CD8-positive, alpha-beta memory T cell (primary cell): ENCODE results near the gene NR5A1. TPM values are rescaled to one million over a fixed set of nuclear protein-coding genes. Genes with fewer than 3 reads are reported as not detected.
A peak's percentile ranks its signal among the peaks of the same experiment; 100 is the strongest.

Experiments used
- CTCF ChIA-PET: fragments of 350-600 bp; sonication (Branson Sonifier 250); formaldehyde crosslinking; loops from one replicate; lab custom pipeline; 2021; ENCODE audit warnings: antibody characterized with exemption; lab: Charles Lee
- POLR2A ChIA-PET: fragments of 350-600 bp; sonication (Branson Sonifier 250); formaldehyde crosslinking; loops from one replicate; lab custom pipeline; 2021; ENCODE audit warnings: antibody characterized with exemption; lab: Charles Lee
- DNase-seq, 5 donors: peaks; one replicate each; pipeline versions ENCODE4 v3.0.0 to v3.0.0-alpha.2; 2020 to 2022; ENCODE audit warnings: mixed read lengths in 1 of 5
- H3K27ac ChIP-seq: one replicate; pipeline ENCODE4 v1.7.0; 2013; ENCODE audit warnings: low read depth, mild to moderate bottlenecking, low read length, moderate library complexity
- H3K27me3 ChIP-seq: 2 replicates; pipeline ENCODE4 v1.7.0; 2013; ENCODE audit warnings: low read length, mild to moderate bottlenecking; ENCODE audit not compliant: insufficient read depth, poor library complexity, severe bottlenecking
- H3K36me3 ChIP-seq: 2 replicates; pipeline ENCODE4 v1.7.0; 2013; ENCODE audit warnings: mild to moderate bottlenecking, low read length, moderate library complexity; ENCODE audit not compliant: insufficient read depth
- H3K4me1 ChIP-seq: 2 replicates; pipeline ENCODE4 v1.7.0; 2013; ENCODE audit warnings: mild to moderate bottlenecking, low read length, moderate library complexity; ENCODE audit not compliant: insufficient read depth
- H3K4me3 ChIP-seq: 2 replicates; pipeline ENCODE4 v1.7.0; 2013; ENCODE audit warnings: mild to moderate bottlenecking, low read length
- H3K9me3 ChIP-seq: 2 replicates; pipeline ENCODE4 v1.7.0; 2013; ENCODE audit warnings: mild to moderate bottlenecking, low read length
- H3K27ac Mint-ChIP-seq, 8 donors: one replicate each; pipeline ENCODE4 v1.8.0; 2020 to 2021; ENCODE audit warnings: mixed read lengths in 8 of 8, mild to moderate bottlenecking in 6 of 8, inconsistent platforms in 3 of 8, moderate library complexity in 3 of 8
- H3K27me3 Mint-ChIP-seq, 2 donors: one replicate each; pipeline ENCODE4 v1.8.0; 2020 to 2021; ENCODE audit warnings: mixed read lengths in 2 of 2, mild to moderate bottlenecking in 1 of 2, moderate library complexity in 1 of 2
- H3K36me3 Mint-ChIP-seq, 3 donors: one replicate each; pipeline ENCODE4 v1.8.0; 2020 to 2021; ENCODE audit warnings: mixed read lengths in 3 of 3, inconsistent platforms in 1 of 3, mild to moderate bottlenecking in 1 of 3
- H3K4me1 Mint-ChIP-seq, 3 donors: one replicate each; pipeline ENCODE4 v1.8.0; 2020 to 2021; ENCODE audit warnings: mixed read lengths in 3 of 3, inconsistent platforms in 1 of 3, mild to moderate bottlenecking in 1 of 3
- H3K4me3 Mint-ChIP-seq, 7 donors: one replicate each; pipeline ENCODE4 v1.8.0; 2020 to 2021; ENCODE audit warnings: mixed read lengths in 7 of 7, mild to moderate bottlenecking in 6 of 7, moderate library complexity in 4 of 7, inconsistent platforms in 2 of 7
- H3K9me3 Mint-ChIP-seq, 5 donors: one replicate each; pipeline ENCODE4 v1.8.0; 2020 to 2022; ENCODE audit warnings: mixed read lengths in 5 of 5, mild to moderate bottlenecking in 3 of 5, moderate library complexity in 2 of 5, inconsistent platforms in 1 of 5
- polyA plus RNA-seq: library from polyadenylated mRNA; unstranded; fragments of 300-500 nt; fragmentation: Illumina TruSeq; gene quantifications from one replicate; pipeline ENCODE4 v1.2.3, GENCODE V29; 2021
- total RNA-seq, 2 experiments: library from RNA; stranded (reverse); gene quantifications; one replicate each; pipeline ENCODE4 v1.2.3, GENCODE V29; 2021

The NR5A1 gene
- total and polyA plus RNA-seq, 3 experiments from 2014 or later: not detected

DNA sequence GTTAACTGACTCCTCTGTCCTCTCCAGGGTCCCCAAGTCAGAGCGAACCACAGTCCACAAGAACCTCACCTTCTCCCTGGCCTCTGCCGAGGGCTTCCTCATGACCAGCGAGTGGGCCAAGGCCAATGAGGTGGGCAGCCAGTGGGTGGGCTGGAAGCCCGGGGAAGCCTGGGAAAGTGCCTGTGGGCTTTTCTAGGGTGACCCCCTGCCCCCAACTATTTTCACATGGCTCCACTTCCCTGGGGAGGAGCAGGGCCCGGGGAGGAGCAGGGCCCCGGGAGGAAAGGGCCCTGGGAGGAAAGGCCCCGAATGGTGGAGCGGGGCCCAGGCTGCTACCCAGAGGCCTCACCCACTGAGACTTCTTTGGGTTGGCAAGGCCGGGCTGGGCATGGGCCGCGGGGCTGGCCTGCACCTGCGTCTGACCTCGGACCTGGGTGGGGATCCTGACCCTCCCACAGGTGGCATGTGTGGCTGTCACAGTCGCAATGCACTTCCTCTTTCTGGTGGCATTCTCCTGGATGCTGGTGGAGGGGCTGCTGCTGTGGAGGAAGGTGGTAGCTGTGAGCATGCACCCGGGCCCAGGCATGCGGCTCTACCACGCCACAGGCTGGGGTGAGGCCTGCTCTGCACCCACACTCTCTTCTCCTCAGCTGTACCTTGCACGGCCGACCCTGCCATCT lies 39.0 kb downstream of the NR5A1 start:
- H3K36me3 Mint-ChIP-seq: no peaks in the 10 kb centered on the region
- no peak overlapping the region for H3K4me3 Mint-ChIP-seq
- peaks cover 0 to 2% (median 0%) of the 10 kb centered on the region in 5 donors for H3K9me3 Mint-ChIP-seq

DNA sequence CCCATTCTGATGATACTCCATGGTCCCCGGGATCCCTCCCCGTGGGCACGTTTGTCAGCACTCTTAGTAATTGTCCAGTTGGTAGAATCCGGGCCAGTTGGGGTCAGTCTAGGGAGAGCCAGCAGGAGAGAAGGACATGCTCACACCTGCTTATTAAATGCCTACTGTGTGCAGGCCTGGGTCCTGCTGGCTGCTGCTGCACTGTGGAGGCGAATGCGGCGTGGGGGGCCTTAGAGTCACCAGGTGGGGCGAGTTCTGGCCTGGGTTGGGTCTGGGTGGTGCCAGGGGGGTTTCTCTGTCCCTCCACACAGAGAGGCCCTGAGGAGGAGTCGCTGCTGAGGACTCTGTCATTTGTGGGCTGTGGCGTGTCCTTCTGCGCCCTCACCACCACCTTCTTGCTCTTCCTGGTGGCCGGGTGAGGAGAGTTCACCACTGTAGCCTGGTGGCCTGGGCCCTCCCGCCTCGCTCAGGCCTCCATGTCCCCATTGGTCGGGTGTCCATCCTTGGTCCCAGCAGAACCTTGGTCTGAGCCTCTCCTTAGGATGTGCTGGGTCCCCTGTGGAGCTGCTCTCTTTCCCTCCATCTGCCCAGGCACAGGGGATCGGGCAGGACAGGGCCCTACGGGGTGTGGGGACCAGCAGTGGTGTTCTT lies 39.7 kb downstream of the NR5A1 start:
- Mint-ChIP-seq H3K27me3 (peaks cover 13 to 17% of the 10 kb centered on the region in 2 donors), H3K4me1 (no peaks in the 10 kb centered on the region), H3K4me3 (no peak overlapping the region), H3K9me3 (peaks cover 0 to 2% (median 0%) of the 10 kb centered on the region in 5 donors), H3K27ac (no peak overlapping the region), H3K36me3 (no peaks in the 10 kb centered on the region)
- Histone ChIP-seq H3K27ac (no peak overlapping the region), H3K9me3 (no peaks in the 10 kb centered on the region), H3K36me3 (no peaks in the 10 kb centered on the region), H3K27me3 (no peaks in the 10 kb centered on the region), H3K4me1 (no peaks in the 10 kb centered on the region), H3K4me3 (no peak overlapping the region)
- ChIA-PET POLR2A (no interaction called here), CTCF (no interaction called here)
- peak in 1 of 5 donors; percentile 15 for DNase-seq

More for the DNA sequence above, 39.0 kb downstream of the NR5A1 start:
- Mint-ChIP-seq H3K27me3 (peaks cover 13 to 23% of the 10 kb centered on the region in 2 donors), H3K4me1 (no peaks in the 10 kb centered on the region), H3K27ac (no peak overlapping the region)
- no peak overlapping the region for H3K27ac ChIP-seq
- DNase-seq: peak in 1 of 5 donors; percentile 26
- H3K4me3 ChIP-seq: no peak overlapping the region
- no peaks in the 10 kb centered on the region for H3K36me3 ChIP-seq
- no peaks in the 10 kb centered on the region for H3K4me1 ChIP-seq
- CTCF ChIA-PET: no interaction called here
- POLR2A ChIA-PET: no interaction called here
- no peaks in the 10 kb centered on the region for H3K9me3 ChIP-seq
- H3K27me3 ChIP-seq: no peaks in the 10 kb centered on the region

DNA sequence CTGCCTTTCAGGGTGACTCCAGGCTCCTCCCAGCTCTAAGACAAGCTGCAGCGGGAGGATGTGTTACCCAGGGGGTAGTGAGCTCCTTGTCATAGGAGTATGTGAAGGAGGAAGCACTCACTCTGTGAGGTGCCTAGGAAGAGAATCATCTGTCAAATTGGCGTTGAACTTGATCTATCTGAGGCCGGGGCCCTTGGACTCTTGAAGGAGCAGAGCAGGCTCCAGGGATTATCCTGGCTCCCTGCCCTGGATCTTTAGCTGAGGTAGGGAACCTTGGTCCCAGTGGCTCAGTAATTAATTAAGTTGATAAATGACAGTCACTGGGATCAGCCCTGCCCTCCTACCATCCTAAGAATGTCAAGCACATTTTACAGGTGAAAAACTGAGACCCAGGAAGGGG lies 41.5 kb downstream of the NR5A1 start:
- no peaks in the 10 kb centered on the region for H3K36me3 ChIP-seq
- peak in 1 of 5 donors; percentile 5 for DNase-seq
- H3K27ac Mint-ChIP-seq: no peak overlapping the region

DNA sequence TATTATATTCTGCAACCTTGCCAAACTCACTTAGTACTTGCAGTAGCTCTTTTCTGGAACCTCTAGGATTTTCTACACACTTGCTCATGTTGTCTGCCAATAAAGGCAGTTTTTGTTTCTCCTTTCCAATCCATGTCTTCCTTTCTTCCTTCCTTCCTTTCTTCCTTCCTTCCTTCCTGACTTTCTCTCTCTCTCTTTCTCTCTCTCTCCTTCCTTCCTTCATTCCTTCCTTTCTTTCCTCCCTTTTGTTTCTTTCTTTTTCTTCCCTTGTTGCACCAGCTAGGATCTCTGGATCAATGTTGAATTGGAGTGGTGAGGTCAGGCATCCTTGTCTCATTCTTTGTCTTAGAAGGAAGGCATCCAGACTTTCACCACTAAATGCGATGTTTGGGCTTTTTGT lies 44.5 kb downstream of the NR5A1 start:
- H3K36me3 Mint-ChIP-seq: no peaks in the 10 kb centered on the region
- CTCF ChIA-PET: no interaction called here
- DNase-seq: no peak
- Histone ChIP-seq H3K27ac (no peak overlapping the region), H3K27me3 (no peaks in the 10 kb centered on the region), H3K36me3 (no peaks in the 10 kb centered on the region), H3K4me3 (no peak overlapping the region), H3K9me3 (no peaks in the 10 kb centered on the region), H3K4me1 (no peaks in the 10 kb centered on the region)
- H3K27ac Mint-ChIP-seq: no peak overlapping the region
- POLR2A ChIA-PET: interaction anchor here (0.6 kb wide), 1 partner anchor 45 kb away, joined by 7 read pairs; no protein-coding TSS in a partner anchor
- H3K27me3 Mint-ChIP-seq: peaks cover 7 to 11% of the 10 kb centered on the region in 2 donors
- peaks cover 0 to 2% (median 0%) of the 10 kb centered on the region in 5 donors for H3K9me3 Mint-ChIP-seq
- H3K4me3 Mint-ChIP-seq: no peak overlapping the region
- no peaks in the 10 kb centered on the region for H3K4me1 Mint-ChIP-seq

More for the DNA sequence above, 41.5 kb downstream of the NR5A1 start:
- no peaks in the 10 kb centered on the region for H3K4me1 Mint-ChIP-seq
- H3K36me3 Mint-ChIP-seq: no peaks in the 10 kb centered on the region
- no peaks in the 10 kb centered on the region for H3K27me3 ChIP-seq
- no peak overlapping the region for H3K27ac ChIP-seq
- ChIA-PET CTCF (no interaction called here), POLR2A (no interaction called here)
- H3K4me3 ChIP-seq: no peak overlapping the region
- no peaks in the 10 kb centered on the region for H3K4me1 ChIP-seq
- H3K9me3 ChIP-seq: no peaks in the 10 kb centered on the region
- H3K27me3 Mint-ChIP-seq: peaks cover 12 to 13% of the 10 kb centered on the region in 2 donors
- H3K4me3 Mint-ChIP-seq: no peak overlapping the region
- H3K9me3 Mint-ChIP-seq: peaks cover 0 to 2% (median 0%) of the 10 kb centered on the region in 5 donors

DNA sequence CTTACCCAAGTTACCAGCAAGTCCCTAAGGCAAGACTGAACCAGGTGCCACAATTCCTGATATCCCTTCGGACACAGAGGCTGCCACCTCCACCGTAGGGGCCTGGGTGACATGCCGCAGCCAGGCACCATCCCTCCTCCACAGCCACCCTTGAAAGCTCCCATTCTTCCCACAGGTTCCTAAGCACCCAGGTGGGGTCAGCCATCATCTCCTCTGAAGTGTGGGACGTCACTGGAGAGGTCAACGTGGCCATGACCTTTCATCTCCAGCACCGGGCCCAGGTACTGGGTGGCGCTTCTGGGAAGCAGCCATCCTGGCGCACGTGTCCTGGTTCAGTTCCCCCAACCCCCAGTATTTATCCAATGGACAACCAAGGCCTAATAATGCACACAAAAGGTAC lies 48.8 kb downstream of the NR5A1 start:
- POLR2A ChIA-PET: no interaction called here
- CTCF ChIA-PET: no interaction called here
- H3K27me3 ChIP-seq: no peaks in the 10 kb centered on the region

DNA sequence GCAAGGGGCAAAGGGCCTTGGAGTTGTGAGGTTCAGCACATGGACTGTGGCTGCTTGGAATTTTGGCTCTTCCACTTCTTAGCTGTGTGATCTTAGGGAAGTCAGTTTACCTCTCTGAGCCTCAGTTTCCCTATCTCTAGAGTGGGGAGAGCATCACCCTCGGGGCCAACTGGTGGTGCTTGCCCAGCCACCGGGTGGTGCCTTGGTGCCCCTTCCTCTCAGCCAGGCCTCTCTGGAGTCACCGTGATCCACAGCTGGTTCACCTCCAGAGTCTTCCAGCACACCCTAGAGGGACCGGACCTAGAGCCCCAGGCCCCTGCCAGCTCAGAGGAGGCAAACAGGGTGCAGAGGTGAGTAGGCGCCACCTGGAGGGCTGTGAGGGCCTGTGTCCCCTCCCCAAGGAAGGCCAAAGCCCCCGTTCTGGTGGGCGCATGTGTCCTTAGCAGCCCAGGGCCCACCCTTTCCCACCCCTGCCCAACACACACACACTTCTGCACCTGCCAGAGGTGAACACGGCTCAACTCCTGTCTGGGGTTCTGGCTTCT lies 49.2 kb downstream of the NR5A1 start:
- Histone ChIP-seq H3K36me3 (no peaks in the 10 kb centered on the region), H3K27me3 (no peaks in the 10 kb centered on the region), H3K27ac (no peak overlapping the region), H3K4me3 (no peak overlapping the region), H3K4me1 (no peaks in the 10 kb centered on the region), H3K9me3 (no peaks in the 10 kb centered on the region)
- DNase-seq: peak in 1 of 5 donors; percentile 41
- ChIA-PET CTCF (no interaction called here), POLR2A (no interaction called here)
- no peaks in the 10 kb centered on the region for H3K36me3 Mint-ChIP-seq
- H3K27ac Mint-ChIP-seq: no peak overlapping the region
- H3K4me1 Mint-ChIP-seq: no peaks in the 10 kb centered on the region
- H3K27me3 Mint-ChIP-seq: peaks cover 0 to 8% of the 10 kb centered on the region in 2 donors
- no peaks in the 10 kb centered on the region for H3K9me3 Mint-ChIP-seq
- H3K4me3 Mint-ChIP-seq: no peak overlapping the region

More for the DNA sequence above, 48.8 kb downstream of the NR5A1 start:
- Mint-ChIP-seq H3K9me3 (no peaks in the 10 kb centered on the region), H3K27ac (no peak overlapping the region), H3K27me3 (peaks cover 0 to 10% of the 10 kb centered on the region in 2 donors), H3K36me3 (no peaks in the 10 kb centered on the region), H3K4me3 (no peak overlapping the region), H3K4me1 (no peaks in the 10 kb centered on the region)
- Histone ChIP-seq H3K9me3 (no peaks in the 10 kb centered on the region), H3K36me3 (no peaks in the 10 kb centered on the region), H3K27ac (no peak overlapping the region), H3K4me1 (no peaks in the 10 kb centered on the region), H3K4me3 (no peak overlapping the region)
- DNase-seq: no peak

DNA sequence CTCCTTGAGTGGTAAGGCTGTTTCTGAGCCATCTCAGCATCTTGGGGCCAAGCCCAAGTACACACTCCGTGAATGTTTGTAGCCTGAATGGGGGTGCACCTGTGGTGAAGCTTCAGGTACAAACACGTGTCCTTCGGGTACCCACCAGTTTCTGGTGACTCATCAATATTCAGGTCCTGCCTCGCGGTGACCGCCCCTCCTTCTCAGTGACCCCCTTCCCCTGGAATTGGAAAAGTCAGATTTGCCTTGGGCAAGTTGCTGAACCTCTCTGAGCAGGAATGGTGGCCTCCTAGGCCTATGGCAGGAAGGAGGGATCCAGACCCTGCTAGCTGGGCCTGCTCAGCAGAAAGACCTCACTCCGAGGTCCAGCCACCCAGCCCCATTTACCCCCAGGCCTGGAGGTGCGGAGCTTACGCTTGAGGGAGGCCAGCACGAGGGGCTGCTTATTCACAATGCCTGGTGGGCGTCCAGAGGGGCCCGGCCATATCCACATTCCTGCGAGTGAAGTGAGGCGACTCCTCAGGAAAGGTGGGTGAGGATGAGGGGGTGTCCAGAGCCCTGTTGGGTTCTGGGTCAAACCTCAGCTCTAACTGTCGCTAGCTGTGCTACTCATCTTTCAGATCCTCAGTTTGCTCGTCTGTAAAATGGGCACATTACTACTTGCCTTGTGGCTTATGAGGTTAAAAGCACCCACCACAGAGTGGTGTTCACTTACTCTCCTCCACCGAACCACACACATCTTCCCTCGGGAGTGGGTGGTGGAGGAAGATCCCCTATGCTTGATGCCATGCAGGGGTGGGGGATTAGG lies 49.9 kb downstream of the NR5A1 start:
- no peaks in the 10 kb centered on the region for H3K36me3 ChIP-seq
- H3K9me3 Mint-ChIP-seq: no peaks in the 10 kb centered on the region
- no peaks in the 10 kb centered on the region for H3K4me1 ChIP-seq
- no peaks in the 10 kb centered on the region for H3K9me3 ChIP-seq
- DNase-seq: peak in 1 of 5 donors; percentile 15
- no peak overlapping the region for H3K27ac Mint-ChIP-seq
- POLR2A ChIA-PET: no interaction called here
- CTCF ChIA-PET: no interaction called here
- H3K27me3 ChIP-seq: no peaks in the 10 kb centered on the region
- H3K4me3 ChIP-seq: no peak overlapping the region
- no peaks in the 10 kb centered on the region for H3K36me3 Mint-ChIP-seq
- H3K4me1 Mint-ChIP-seq: no peaks in the 10 kb centered on the region
- no peak overlapping the region for H3K27ac ChIP-seq
- H3K27me3 Mint-ChIP-seq: peaks cover 4 to 12% of the 10 kb centered on the region in 2 donors
- no peak overlapping the region for H3K4me3 Mint-ChIP-seq
